ENCODE data around the gene GRB2.

DNA sequence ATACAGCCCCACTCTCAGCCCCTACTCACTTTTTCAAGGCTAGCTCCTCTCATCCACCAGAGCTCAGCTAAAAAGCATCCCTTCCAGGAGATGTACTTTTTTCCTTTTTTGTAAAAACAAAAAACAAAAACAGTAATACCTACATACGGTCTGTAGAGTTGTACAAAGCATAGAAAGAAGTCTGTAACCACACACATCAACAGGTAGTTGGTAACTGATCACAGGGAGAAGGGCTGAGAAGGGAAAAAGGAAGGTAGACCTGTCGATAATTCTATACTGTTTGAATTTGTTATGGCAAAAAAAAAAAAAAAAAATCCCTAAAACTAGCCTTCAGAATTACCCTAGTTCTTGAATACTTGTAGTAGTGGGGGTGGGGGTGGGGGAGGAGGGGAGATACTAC lies 117.1 kb downstream of the GRB2 start:
- TF ChIP-seq, protein P1, sequence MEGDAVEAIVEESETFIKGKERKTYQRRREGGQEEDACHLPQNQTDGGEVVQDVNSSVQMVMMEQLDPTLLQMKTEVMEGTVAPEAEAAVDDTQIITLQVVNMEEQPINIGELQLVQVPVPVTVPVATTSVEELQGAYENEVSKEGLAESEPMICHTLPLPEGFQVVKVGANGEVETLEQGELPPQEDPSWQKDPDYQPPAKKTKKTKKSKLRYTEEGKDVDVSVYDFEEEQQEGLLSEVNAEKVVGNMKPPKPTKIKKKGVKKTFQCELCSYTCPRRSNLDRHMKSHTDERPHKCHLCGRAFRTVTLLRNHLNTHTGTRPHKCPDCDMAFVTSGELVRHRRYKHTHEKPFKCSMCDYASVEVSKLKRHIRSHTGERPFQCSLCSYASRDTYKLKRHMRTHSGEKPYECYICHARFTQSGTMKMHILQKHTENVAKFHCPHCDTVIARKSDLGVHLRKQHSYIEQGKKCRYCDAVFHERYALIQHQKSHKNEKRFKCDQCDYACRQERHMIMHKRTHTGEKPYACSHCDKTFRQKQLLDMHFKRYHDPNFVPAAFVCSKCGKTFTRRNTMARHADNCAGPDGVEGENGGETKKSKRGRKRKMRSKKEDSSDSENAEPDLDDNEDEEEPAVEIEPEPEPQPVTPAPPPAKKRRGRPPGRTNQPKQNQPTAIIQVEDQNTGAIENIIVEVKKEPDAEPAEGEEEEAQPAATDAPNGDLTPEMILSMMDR (IDR thresholded peaks at IDR 0.05) = no peak
- TF ChIP-seq POLR2A (IDR thresholded peaks at IDR 0.05) = no peak
